HEK293T (cell line): ENCODE measurements around the gene CFAP119.

Source experiments
- CTCF ChIA-PET: fragments of 350-600 bp; formaldehyde crosslinking; extraction: SDS; loops from one replicate; lab custom pipeline; 2021; ENCODE audit warnings: antibody characterized with exemption, inconsistent platforms; lab: Yijun Ruan, JAX
- POLR2A ChIA-PET: fragments of 350-600 bp; formaldehyde crosslinking; extraction: SDS; loops from one replicate; lab custom pipeline; 2020; ENCODE audit warnings: antibody characterized with exemption, inconsistent platforms; lab: Yijun Ruan, JAX
- DNase-seq: peaks from one replicate; pipeline ENCODE4 v3.0.0; 2012; ENCODE audit warnings: mixed read lengths; ENCODE audit errors: extremely low spot score
- LEF1 ChIP-seq: fragments of 450-650 bp; IDR thresholded peaks from 2 replicates; pipeline ENCODE4 v1.6.1; 2017; ENCODE audit warnings: mild to moderate bottlenecking, borderline replicate concordance
- NFRKB ChIP-seq: fragments of 450-650 bp; IDR thresholded peaks from 2 replicates; pipeline ENCODE4 v1.6.1; 2016; ENCODE audit warnings: mild to moderate bottlenecking, moderate library complexity

The CFAP119 gene

GRCh38 chr16:30710971-30711370, 50.9 kb downstream of the CFAP119 start:
- CTCF ChIA-PET: interaction anchor here (0.6 kb wide), 1 partner anchor 20 kb away, joined by 3 read pairs; no protein-coding TSS in a partner anchor

More at GRCh38 chr16:30710971-30711370, 50.9 kb downstream of the CFAP119 start:
- TF ChIP-seq NFRKB: no peak
- TF ChIP-seq LEF1: no peak
- POLR2A ChIA-PET: interaction anchor here (0.9 to 2.8 kb wide), 5 partner anchors 13 to 37 kb away, joined by 3 to 16 read pairs (median 10); partner anchors contain the start of genes PHKG2 and SRCAP
- DNase-seq: no peak
